ENCODE results near the gene DNAH17.

The DNAH17 gene

DNA sequence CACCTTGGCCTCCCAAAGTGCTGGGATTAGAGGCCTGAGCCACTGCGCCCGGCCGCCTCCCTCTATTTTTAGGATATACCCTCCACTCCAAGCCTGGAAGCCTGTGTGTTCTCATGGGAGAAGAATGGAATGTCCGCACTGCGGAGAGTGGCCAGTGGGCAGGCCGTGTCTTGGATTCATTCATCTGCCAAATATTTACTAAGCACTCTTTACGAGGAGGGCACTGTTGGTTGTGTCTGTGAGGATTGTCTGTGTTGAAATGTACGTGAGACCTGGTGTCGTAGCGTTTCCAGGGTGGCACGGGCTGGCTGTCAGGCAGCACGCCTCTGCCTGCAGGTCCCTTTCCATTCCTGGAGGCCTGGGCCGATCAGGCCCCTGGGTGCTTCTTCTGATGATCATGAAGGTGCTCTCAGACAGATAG is 179.5 kb downstream of the DNAH17 start:
- no peak overlapping the region for H3K4me3 ChIP-seq (ENCODE audit: low read depth, low read length)

DNA sequence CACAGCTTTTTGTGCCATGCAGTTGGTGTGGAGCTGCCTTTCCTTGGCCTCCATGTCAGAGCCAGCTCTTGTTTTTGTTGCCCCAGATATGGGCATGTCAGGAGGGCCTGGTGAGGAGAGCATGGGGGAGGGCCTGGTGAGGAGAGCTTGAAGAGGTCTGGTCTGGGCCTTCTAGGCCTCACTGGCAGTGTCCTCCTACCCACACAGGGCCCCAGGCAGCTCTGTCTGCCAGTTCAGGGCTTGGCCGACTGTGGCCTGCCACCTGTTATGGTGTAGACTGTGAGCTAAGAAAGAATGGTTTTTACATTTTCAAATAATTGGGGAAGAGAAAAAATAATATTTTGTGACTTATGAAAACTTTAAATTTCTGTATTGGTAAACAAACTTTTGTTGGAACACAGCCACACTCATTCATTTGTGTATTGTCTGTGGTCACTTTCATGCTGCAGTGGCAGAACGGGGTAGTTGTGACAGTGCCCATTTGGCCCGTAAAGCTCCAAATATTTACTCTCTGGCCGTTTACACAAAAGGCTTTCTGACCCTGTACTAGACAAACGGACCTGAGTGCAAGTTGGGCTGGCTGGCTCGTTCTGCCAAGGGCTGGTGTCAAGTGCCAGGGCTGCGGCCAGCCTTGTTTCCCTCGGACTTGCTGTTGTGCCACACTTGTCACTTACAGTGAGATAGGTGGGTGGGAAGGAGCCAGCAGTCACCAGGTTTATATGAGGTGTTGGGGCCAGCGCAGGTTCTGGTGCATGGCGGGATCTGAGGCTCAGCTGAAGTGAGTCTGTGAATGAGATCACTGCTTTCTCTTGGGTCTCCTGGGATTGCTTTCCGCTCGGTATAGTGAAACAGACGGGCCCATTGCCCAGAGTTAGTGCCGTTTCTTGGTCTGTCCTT is 180.5 kb downstream of the DNAH17 start:
- H3K4me3 ChIP-seq (ENCODE audit: low read depth, low read length) = no peak overlapping the region

DNA sequence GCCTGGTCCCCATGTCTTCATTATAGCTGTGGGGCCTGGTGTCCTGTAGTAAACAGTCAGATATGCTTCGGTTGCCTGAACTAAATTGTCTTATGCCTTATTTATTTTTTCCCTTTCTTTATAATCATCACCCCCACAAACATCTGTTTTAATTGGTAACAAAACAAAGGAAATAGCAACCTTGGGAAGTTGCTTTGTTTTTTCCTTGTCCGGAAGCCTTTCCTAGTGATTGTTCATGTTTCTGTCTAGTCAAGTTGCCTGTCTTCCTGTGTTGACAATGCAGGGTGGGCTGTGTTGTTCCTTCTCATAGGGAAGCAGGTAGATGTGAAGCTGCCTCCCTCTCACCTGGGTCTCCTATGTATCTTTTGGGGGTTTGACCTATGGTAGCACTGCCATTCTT is 182.0 kb downstream of the DNAH17 start:
- H3K4me3 ChIP-seq (ENCODE audit: low read depth, low read length) = no peak overlapping the region

DNA sequence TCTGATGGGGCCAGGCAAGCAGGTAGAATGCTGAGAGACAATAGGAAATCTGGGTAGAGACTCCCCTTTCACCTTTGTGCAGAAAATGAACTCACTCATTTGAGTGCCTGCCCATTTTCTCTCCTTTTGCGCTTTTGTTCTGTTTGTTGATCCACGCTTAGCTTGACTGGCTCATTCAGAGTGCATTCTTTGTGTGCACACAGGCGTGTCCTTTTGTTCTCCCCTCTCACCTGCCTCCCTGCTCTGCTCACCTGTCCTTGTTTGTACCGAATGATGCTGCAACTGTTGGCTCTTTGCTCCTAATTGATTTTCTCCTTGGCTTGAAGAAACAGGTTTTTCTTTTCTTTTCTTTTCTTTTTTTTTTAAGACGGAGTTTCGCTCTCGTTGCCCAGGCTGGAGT is 183.0 kb downstream of the DNAH17 start:
- H3K4me3 ChIP-seq (ENCODE audit: low read depth, low read length) = no peak overlapping the region

DNA sequence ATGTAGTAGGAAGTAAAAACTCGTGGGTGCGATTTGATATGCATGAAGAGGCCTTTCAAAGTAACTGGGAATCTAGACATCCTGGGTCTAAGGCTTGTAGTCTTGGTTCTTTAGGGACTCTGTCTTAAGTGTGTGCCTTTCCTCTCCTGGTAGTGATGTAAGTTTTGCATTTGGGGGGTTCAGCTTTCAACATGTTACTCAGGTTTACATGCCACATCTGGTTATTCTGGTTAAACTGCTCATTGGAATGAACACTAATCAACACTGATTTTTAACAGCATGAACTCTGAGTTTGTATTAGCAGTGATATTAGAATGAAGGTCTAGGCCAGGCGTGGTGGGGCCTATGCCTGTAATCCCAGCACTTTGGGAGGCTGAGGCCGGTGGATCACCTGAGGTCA is 183.6 kb downstream of the DNAH17 start:
- H3K4me3 ChIP-seq (ENCODE audit: low read depth, low read length) = no peak overlapping the region

DNA sequence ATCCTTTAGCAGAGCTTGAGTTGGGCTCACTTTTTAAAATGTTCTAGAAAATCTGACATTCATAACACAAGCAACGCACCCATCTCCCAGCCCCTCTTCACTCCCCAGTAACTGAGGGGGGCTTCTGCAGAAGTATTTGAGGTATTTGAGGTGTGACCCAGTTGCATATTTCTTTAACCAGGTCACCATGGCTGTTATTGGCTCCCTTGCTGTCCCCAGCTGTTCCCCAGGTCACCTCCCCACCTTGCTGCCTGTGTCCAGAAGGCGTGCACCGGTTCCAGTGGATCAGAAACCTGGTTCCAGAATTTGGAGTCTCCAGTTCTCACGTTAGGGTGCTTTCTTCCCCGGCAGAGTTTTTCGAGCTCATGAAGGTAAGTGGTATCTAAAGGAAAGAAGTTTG is 184.9 kb downstream of the DNAH17 start:
- no peak overlapping the region for H3K4me3 ChIP-seq (ENCODE audit: low read depth, low read length)

DNA sequence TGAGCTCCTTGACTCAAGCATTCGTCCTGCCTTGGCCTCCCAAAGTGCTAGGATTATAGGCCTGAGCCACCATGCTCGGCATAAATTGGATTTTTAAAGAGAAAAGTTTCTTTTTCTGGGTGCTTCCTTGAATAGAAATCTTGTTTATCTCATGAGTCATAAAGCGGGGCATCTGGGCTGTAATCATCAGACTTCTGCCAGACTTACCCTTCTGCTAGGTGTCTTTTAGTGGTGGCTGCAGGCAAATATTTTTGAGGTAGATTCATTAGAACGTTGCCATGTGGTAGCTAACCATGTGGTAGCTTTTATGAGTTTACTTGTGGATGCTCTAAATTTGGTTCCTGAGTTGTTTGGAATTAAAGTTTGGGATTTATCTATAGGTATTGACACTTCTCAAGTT is 185.4 kb downstream of the DNAH17 start:
- no peak overlapping the region for H3K4me3 ChIP-seq (ENCODE audit: low read depth, low read length)

DNA sequence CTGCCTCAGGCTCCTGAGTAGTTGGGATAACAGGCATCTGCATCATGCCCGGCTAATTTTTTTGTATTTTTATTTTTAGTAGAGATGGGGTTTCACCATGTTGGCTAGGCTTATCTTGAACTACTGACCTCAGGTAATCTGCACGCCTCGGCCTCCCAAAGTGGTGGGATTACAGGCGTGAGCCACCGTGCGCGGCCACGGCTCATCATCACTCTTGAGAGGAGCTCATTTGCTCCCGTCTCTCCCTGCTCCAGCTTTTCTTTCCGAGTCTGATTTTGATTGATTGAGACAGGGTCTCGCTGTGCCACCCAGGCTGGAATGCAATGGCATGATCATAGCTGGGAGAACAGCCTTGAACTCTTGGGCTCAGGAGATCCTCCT is 186.2 kb downstream of the DNAH17 start:
- H3K4me3 ChIP-seq (ENCODE audit: low read depth, low read length) = no peak overlapping the region

DNA sequence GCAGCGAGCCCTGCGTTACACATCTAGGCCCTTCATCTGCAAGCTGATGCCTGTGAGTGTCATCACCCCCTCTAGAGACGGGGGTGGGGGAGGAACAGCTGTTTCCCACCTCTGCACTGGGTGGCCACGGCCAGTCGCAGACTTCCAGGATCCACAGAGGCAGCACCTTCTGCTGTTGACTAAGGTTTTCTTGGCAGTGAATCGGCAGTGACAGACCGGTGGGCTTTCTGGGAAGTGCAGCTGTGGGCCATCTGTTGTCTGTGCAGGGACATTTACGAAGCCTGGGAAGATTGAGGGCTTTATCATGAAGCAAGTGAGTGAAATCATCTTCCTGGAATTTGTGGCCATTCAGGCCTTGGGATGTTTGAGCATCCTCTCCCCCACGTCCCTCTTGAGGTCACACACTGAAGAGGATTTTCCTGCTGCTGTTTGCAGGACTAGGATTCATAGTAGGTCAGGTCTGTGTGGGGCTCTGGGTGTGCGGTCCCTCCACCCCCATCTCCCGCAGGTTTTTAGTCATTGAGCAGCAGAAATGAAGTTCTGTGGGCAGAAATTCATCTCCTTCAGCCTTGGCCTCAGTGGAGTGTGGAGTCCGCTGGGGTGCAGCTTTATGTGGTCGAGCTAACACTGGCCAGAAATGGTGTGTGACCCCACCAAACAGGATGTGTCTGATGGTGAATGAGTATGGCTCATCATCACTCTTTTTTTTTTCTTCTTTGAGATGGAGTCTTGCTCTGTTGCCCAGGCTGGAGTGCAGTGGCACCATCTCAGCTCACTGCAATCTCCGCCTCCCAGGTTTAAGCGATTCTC is 186.8 kb downstream of the DNAH17 start:
- no peak overlapping the region for H3K4me3 ChIP-seq (ENCODE audit: low read depth, low read length)

DNA sequence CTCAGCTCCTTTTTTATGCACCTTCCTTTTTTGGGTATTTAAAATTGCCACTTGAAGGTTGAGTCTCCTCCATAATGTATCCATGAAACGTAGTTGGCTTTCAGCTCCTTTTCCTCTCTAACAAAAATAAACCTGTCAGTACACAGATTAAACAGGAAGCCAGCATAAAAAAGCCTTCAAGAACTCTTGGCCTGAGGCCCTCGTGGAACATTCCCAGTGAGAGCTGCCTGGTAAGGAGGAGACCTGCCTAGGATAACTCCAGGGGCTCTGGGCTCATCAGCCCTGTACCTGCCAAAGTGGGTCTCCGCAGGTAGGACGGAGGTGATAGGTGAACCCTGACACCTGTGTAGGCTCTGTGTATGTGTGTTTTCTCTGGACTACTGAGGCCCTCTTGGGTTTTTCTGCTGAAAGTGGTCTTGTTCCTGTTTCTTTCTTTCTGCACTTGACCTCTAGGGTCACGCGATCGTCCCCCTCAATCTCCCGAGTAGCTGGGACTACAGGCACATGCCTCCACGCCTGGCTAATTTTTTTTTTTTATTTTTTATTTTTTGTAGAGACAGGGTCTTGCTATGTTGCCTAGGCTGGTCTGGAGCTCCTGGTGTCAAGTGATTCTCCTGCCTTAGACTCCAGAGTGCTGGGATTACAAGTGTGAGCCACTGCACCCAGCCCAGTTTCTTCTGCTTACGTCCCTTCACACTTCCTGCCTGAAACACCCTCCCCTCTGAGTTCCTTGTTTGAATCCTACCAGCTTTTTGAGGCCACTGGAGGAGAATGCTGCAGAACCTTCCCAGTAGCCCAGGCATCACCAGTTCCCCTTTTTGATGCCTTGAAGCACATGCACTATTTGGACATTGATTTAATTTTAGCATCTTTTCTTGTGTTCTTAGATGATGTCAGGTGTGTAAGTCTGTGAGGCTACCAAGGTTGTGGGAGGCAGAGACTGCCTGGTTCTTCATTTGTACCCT is 188.9 kb downstream of the DNAH17 start:
- no peak overlapping the region for H3K4me3 ChIP-seq (ENCODE audit: low read depth, low read length)

DNA sequence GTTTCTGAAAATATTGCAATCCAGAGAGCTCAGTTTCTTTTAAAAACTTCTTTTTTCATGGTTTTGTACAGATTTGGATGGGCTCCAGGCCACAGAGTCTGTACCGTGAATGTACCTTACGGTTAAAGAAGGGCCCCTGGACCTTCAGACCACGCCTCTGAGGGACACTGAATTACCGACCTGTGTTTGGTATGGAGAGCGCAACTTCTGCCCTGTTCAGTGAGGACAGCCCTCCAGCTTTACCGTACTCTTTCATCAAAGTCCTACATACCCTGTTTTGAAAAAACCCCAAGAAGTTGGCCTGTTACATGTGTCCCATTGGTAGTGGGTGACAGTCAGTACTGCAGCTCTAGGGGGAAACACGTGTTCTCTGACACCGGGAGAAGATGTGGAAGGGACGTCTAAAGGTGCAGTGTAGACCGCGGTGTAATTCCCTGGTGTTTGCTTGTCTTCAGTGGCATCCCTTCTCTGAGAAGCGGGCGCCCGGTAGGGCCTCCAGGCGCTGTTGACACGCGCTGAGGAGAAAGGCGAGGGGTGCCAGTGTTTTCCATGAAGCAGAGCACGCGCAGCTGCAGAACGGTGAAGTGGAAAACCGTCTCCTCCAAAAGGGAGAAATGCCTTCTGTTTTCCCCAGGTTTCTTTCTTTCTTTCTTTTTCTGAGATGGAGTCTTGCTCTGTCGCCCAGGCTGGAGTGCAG is 192.6 kb downstream of the DNAH17 start:
- H3K4me3 ChIP-seq (ENCODE audit: low read depth, low read length) = no peak overlapping the region

DNA sequence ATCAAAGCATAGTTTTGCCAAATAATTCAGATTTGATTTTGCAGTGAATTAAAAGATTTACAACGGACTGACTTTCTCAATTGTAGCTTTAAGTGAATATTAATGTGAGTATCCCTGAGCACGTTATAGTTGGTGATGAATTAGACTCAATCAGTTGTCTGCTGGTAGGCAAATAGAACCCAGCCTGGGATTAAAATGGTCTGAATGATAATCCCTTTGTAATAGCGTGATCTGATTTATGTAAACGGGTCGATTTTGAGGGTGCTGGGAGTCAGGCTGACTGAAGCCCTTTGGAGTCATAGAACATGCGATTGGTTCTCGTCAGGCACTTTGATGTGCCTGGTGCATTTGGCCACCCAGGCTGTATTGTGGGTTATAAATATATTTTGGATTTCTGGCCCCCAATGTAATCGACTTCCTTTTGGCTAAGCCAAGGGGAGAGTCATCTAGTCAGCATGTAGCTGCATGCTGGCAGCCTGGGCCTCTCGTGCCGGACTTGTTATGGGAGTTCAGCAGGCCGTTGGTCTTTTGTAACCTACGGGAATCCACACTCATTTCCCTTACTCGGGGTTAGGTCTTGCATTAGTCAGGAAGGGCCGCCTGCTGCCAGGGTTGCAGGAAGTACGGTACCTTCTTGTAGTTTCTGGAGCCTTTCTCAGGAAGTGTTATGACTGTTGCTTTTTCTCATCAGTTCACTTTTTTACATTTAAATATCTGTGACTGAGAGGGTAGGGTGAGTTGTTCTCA is 193.3 kb downstream of the DNAH17 start:
- no peak overlapping the region for H3K4me3 ChIP-seq (ENCODE audit: low read depth, low read length)

DNA sequence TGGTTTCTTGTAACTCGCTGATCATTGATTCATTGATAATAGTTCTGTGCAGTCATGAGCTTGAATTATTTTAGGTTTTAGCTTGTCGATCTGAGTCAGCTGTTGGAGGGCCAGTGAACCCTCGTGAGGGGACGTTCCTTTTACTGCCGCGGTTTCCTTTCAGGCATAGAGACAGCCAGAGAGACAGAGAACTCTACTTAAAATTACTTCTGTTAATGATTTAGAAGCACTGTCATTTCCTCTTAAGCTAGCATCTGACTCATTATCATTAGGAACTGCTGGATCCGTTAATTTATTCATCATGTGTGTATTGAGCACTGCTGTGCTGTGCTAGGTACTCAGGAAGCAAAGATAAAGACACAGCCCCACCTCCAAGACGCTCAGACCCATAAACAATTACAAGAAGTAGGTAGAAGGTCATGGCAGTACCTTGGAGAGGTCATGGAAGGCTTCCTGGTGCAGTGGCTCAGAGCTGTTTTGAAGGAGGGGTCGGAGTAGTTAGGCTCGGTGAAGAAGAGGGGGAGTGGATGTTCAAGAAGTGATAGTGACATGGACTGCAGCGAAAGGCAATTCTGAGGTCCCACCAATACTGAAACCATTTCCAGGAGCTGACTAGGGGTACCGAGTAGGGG is 195.5 kb downstream of the DNAH17 start:
- no peak overlapping the region for H3K4me3 ChIP-seq (ENCODE audit: low read depth, low read length)

DNA sequence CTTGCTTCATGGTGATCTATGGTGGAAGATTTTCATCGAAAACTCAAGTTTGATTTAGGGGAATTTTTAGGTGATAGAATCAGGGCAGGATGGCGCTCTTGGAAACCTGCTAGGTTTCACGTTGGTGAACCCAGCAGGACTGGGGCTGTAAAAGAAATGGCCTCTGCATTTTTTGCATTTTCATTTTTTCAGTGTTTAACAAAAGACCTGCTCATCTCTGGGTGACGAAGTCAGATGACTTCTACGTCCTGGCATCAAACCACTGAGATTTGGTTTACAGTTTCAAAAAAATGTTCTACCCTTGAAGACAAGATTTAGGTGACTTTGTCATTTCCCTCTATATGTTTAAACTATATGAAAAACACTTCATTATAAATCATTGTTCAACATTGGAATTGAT is 196.8 kb downstream of the DNAH17 start:
- no peak overlapping the region for H3K4me3 ChIP-seq (ENCODE audit: low read depth, low read length)

DNA sequence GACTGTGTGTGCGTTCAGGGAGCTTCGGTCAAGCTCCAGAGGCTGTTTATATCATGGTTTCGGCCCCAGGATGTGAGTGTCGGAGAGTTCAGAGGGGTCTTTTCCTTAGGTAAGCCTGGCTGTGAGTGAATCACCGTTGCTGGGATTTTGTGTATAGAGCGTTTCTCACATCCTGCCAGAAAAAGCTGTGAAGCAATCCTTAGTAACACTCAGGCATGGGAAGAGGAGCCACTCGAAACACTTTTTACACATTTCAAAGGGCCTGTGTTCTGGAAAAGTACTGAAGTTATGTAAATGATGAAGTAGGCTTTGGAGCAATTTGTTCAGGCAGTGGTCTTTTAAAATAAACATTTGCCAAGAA is 198.1 kb downstream of the DNAH17 start:
- peak overlapping the region; percentile 95 for H3K4me3 ChIP-seq (ENCODE audit: low read depth, low read length)

DNA sequence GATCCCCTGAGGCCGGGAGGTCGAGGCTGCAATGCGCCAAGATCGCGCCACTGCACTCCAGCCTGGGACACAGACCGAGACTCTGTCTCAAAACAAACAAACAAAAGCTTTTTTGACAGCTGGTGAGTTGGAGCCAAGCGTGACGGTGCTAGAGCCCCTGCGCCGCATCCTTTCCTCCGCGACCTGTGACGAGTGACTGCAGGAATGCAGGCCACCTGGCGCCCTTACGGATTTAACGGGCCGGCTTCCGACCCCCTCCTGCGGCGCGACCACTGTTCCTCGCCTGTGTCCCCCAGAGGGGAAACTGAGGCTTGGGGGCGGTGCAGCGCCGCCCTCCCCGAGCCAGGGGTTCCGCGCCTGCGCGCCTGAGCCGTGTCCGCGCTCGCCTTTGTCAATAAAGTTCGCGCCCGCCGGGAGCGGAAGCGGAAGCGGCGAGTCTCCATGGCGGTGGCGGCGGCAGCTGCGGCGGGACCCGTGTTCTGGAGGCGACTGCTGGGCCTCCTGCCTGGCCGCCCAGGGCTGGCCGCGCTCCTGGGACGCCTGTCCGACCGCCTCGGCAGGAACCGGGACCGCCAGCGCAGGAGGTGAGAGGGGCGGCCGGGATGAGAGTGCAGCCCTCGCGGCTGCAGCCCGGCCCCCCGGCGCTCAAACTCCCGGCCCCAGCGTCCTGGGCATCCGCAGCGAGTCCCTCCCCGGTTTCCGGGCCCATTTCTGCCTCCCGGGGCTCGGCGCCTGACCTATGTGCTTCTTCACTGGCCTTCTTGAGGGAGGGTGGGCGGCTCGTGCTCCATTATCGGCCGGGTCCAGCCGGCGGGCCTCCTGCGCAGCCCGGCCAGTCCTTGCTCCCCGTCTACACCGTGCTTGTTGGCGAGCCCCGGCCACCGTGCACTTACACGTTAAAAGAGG is 198.7 kb downstream of the DNAH17 start, which contains the start of gene PGS1:
Gene PGS1, plus strand, starts transcription at position 425 of the 906 bp plus-strand sequence. Its CDS starts 17 bp downstream, at position 442.
- H3K4me3 ChIP-seq (ENCODE audit: low read depth, low read length) = peak within 1 kb of the TSS; percentile 95

DNA sequence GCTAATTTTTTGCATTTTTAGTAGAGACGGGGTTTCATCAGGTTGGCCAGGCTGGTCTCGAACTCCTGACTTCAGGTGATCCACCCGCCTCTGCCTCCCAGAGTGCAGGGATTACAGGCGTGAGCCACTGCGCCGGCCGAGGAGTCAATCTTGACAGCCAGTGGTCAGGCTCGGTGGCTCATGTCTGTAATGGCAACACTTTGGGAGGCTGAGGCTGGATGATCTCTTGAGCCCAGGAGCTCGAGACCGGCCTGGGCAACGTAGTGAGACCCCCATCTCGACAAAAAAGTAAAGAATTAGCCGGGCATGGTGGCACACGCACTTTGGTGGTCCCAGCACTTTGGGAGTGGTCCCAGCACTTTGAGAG is 199.4 kb downstream of the DNAH17 start:
- H3K4me3 ChIP-seq (ENCODE audit: low read depth, low read length) = peak overlapping the region; percentile 95

DNA sequence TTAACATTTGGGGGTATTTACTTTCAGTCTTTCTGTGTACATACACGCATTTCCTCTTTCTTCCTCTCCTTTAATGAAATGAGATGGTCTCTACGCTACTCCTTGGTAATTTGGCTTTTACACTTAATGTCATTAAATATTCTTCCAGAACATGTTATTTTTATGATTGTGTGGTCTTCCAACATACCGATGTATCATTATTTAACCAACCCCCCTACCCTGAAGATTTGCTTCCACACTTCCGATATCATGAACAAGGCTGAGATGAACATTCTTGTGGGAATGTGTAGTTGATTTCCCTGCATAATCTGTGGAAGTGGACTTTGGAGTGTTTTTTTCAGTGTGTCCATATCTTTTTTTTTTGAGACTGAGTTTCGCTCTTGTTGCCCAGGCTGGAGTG is 201.0 kb downstream of the DNAH17 start:
- H3K4me3 ChIP-seq (ENCODE audit: low read depth, low read length) = no peak overlapping the region

Measured in iPS-11a (cell line).